ENCODE data around the gene SLC30A5. TPM values are rescaled to one million over a fixed set of nuclear protein-coding genes. Genes with fewer than 3 reads are reported as not detected.
"Not testable (repeated sequence)": the region's sequence is repeated elsewhere in the genome, so short reads cannot be mapped to it uniquely, and the experiment has no call there.

SLC30A5 gene
- total RNA-seq, 1 donor from 2014 or later: 46.4 TPM

DNA sequence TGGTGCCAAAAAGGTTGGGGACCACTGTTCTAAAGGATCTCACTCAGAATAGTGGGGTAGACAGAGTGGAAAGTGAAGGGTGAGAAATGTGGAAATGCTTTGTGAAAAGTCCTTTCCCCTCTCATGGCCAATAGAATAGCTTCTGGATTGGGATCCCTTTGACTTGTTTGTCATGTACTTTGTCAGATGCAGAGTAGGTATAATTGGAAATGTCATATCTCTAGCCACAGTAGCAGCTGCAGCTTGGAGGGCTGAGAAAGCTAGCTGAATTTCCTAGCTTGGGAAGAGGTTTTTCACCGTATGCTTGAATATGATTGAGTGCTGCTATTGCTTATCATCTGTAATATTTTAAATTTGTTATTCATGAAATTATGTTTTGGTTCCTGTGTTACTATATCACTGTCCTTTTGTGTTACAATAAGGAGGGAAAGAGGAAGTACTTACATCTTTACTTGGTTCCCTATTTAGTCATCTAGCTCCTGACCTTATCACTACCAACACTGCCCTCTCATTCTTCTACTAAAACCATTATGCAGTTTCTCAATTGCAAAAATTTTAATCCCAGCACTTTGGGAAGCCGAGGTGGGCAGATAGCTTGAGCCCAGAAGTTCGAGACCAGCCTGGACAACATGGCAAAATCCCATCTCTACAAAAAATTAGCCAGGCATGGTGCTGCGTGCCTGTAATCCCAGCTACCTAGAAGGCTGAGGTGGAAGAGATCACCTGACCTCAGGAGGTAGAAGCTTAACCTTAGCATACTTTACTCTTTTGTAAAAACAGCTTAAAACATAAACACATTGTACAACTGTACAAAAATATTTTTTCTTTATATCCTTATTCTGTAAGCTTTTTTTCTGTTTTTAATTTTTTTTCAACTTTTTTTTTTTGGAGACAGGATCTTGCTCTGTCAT lies 12.4 kb downstream of the SLC30A5 start:
- no peak for DNase-seq

DNA sequence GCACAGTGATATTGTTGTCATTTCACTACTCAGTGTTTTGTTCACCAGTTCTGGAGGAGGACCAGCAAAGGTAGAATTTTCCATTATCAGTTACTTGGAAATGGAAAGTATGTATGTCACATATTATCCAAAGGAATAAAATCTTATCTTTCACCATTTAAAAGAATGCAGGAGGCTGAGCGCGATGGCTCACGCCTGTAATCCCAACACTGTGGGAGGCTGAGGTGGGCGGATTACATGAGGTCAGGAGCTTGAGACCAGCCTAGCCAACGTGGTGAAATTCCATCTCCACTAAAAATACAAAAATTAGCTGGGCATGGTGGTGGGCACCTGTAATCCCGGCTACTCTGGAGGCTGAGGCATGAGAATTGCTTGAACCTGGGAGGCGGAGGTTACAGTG lies 14.6 kb downstream of the SLC30A5 start:
- not testable (repeated sequence) for DNase-seq

DNA sequence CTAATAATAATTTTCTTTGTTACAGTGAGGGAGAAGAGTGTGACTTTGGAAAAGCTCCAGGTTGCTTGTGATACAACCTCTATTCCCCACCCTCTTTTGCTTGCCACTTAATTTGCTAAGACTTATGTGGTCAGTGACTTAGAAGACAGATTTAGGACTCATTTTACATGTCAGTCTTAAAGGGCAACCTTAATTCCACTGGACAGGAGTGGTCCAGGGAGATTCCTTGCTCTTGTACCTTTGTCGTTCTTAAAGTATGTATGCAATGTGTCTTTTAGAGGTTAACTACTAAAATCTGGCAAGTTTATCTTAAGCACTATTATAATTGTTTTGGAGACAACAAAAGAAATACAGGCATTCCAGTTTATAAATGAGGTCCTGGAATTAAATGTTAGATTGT lies 20.0 kb downstream of the SLC30A5 start:
- no peak for DNase-seq

DNA sequence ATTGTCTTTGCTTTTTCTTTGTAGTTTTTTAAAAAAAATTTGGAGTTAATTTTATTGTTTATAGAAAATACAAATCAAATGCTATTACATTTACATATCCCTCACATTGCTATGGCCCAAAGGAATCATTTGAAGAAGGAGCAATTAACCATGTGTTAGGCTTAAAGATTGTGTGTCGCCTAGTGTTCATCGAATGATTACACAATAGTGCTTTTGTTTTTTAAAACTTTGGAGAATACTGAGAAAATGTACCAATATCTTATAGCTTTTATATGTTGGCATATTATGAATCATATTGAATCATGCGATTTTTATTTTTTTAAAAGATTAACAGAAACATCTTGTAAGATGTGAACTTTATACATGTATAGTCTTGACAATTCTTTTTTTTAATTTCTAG lies 21.7 kb downstream of the SLC30A5 start:
- DNase-seq: no peak

DNA sequence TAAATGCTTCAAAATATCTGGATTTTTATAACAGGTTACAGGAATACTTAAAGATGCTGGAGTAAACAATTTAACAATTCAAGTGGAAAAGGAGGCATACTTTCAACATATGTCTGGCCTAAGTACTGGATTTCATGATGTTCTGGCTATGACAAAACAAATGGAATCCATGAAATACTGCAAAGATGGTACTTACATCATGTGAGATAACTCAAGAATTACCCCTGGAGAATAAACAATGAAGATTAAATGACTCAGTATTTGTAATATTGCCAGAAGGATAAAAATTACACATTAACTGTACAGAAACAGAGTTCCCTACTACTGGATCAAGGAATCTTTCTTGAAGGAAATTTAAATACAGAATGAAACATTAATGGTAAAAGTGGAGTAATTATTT lies 35.6 kb downstream of the SLC30A5 start:
- peak; percentile 6 for DNase-seq

DNA sequence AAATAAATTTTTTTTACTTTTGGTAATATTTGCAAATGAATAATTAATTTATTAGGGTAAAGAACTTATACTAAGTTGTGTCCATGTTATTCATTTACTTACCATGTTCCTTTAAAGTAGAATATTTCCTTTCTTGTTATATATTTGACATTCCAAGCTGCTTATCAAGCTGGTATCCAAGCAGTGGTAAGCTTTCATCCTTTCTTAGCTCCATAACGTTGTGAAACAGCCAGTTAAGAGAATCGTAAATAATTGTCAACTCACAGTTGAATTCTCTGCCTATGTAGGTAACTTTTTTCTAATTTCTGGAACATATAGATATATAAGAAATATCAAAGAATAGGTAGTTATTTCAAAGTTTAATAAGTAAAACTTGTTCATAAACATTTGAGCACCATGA lies 36.4 kb downstream of the SLC30A5 start:
- no peak for DNase-seq

DNA sequence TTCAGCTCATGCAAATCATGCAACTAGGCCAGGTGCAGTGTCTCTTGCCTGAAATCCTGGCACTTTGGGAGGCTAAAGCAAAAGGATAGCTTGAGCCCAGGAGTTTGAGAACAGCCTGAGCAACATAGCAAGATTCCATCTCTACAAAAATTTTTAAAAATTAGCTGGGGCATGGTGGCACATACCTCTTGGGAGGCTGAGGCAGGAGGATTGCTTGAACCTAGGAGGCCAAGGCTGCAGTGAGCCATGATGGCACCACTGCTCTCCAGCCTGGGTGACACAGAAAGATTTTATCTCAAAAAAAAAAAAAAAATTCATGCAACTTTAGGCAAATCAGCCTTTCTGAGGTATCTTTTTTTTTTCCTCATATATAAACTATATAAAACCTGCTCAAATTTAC lies 37.5 kb downstream of the SLC30A5 start:
- DNase-seq: no peak

DNA sequence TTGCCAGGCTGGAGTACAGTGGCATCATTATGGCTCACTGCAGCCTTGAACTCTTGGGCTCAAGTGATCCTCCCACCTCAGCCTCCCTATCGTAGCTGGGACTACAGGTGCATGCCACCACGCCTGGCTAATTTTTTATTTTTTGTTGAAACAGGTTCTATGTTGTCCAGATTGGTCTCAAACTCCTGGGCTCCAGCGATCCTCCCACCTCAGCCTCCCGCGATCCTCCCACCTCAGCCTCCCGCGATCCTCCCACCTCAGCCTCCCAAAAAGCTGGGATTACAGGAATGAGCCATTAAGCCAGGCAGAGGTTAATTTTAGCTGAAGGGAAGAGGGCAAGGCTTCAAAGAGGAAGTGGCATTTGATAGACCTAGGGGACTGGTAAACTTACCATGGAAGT lies 40.3 kb downstream of the SLC30A5 start:
- no peak for DNase-seq

DNA sequence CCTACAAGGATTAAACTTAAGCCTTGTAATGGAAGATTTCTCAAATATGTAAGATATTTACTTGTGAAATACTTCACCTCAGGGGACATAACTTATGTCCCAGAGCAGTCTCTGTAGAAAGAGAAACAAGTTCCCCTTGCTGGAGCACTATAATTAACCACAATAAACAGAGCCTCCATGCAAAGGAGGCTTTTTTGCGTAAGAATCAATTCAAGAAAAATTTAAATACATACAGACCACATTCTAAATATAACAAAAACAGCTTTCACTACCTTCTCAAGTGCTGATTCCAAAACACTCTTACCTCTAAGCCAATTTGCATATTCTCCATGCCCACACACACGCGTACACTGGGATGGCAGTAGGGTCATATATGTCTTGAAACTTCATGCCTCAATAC lies 42.5 kb downstream of the SLC30A5 start:
- DNase-seq: no peak

DNA sequence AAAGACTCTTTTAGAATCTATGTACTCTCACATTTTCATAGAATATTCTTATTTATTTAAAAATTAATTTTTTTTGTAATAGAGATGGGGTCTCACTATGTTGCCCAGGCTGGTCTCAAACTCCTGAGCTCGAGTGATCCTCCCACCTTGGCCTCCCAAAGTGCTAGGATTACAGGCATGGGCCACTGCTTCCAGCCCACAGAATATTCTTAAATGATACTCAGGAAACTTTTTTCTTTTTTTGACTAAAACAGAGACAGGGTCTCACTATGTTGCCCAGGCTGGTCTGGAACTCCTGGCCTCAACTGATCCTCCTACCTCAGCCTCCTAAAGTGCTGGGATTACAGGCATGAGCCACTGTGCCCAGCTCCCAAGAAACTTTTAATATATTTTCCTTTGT lies 43.4 kb downstream of the SLC30A5 start:
- not testable (repeated sequence) for DNase-seq

DNA sequence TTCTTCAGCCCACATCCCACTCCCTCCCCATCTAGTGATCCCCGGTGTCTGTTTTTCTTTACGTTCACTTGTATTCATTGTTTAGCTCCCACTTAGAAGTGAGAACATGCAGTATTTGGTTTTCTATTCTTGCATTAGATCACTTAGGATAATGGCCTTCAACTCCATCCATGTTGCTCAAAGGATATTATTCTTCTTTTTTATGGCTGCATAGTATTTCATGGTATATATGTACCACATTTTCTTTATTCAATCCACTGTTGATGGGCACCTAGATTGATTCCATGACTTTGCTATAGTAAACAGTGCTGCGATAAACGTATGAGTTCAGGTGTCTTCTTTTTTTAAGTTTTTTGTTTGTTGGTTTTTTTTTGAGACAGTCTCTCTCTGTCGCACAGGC lies 44.0 kb downstream of the SLC30A5 start:
- no peak for DNase-seq

DNA sequence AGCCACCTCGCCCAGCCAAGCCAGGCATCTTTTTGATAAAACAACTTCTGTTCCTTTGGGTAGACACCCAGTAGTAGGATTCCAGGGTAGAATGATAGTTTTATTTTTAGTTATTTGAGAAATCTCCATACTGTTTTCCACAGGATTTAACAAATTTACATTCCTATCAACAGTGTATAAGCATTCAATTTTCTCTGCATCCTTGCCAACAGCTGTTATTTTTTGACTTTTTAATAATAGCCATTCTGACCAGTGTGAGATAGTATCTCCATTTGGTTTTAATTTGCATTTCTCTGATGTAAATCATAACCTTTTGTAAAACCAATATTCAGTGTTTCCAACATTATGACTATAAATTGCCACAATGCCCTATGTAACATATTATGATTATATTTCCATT lies 45.0 kb downstream of the SLC30A5 start:
- no peak for DNase-seq

DNA sequence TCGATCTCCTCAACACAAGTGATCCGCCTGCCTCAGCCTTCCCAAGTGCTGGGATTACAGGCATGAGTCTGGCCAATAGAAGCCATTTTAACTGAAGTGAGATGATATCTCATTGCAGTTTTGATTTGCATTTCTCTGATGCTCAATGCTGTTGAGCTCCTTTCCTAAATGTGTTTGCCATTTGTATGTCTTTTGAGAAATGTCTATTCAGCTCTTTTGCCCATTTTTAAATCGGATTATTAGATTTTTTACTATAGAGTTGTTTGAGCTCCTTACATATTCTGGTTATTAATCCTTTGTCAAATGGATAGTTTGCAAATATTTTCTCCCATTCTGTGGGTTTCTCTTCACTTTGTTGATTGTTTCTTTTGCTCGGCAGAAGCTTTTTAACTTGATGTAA lies 46.4 kb downstream of the SLC30A5 start:
- not testable (repeated sequence) for DNase-seq

DNA sequence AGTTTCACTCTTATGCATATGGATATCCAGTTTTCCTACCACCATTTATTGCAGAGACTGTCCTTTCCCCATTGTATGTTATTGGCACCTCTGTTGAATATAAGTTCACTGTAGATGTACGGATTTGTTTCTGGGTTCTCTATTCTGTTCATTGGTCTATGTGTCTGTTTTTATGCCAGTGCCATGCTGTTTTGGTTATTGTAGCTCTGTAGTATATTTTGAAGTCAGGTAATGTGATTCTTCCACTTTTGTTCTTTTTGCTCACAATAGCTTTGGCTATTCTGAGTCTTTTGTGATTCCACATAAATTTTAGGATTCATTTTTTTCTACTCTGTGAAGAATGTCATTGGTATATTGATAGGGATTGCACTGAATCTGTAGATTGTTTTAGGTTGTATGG lies 47.0 kb downstream of the SLC30A5 start:
- DNase-seq: no peak

DNA sequence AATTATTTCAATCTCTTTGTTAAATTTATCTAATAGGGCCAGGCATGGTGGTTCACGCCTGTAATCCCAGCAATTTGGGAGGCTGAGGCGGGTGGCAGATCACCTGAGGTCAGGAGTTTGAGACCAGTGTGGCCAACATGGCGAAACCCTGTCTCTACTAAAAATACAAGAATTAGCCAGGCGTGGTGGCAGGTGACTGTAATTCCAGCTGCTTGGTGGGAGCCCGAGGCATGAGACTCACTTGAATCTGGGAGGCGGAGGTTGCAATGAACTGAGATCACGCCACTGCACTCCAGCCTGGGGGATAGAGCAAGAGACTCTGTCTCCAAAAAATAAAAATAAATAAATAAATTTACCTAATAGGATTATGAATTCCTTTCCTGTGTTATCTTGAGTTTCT lies 54.8 kb downstream of the SLC30A5 start:
- DNase-seq: not testable (repeated sequence)

DNA sequence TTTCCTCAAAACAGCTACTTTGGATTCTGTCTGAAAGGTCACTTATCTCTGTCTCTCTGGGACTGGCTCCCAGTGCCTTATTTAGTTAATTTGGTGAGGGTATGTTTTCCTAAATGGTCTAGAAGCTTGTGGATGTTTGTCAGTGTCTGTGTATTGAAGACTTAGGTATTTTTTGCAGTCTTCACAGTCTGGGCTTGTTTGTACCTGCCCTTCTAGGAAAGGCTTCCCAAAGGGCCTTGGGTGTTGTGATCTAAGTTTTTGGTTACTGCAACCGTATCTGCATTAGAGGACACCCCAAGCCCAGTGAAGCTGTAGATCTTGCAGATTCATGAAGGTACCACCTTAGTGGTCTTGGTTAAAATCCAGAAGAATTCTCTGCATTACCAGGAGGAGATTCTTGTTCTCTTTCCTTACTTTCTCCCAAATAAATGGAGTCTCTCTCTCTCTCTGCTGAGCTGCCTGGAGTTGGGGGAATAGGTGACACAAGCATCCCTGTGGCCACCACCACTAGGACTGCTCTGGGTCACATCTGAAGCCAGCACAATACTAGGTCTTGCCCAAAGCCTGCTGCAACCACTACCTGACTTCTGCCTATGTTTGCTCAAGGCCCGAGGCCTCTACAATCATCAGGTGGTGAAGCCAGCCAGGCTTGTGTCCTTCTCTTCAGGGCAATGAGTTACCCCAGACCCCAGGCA lies 55.3 kb downstream of the SLC30A5 start:
- DNase-seq: no peak

DNA sequence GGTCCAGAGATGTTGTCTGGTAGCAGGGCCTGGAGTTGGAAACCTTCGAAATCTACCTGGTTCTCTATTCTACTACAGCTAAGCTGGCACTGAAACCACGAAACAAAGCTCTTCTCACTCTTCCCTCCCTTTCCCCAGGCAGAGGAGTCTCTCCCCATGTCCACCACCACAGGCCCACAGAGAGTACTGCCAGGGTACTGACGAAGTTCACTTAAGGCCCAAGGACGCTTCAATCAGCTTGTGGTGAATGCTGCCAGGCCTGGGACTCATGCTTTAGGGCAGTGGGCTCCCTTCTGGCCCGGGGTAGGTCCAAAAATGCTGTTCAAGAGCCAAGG lies 55.8 kb downstream of the SLC30A5 start:
- no peak for DNase-seq

DNA sequence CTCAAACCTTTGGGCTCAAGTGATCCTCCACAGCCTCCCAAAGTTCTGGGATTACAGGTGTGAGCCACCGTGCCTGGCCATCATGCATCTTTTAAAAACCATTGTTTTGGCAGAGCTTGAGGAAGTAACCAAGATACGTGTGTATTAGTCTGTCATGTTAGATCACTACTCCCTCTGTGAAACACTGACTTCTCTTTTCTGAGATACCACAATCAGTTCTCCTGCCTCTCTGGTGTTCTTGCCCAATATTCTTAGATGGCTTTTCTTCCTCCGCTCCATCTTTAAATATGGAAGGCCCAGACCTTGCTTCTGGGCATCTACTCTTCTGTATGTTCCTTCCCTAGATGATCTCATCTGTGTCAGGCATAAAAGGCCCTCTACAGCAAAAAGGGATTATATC lies 58.9 kb downstream of the SLC30A5 start:
- DNase-seq: no peak

DNA sequence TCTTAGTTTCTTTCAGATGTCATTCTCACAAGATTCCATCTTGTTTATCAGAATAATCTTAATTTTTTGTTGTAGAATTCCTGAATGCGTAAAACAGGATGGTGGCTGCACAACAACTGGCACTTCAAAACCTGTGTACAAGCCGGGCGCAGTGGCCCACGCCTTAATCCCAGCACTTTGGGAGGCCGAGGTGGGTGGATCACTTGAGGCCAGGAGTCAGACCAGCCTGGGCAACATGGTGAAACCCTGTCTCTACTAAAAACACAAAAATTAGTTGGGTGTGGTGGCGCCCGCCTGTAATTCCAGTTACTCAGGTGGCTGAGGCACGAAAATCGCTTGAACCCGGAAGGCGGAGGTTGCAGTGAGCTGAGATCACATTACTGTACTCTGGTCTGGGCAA lies 62.6 kb downstream of the SLC30A5 start:
- DNase-seq: no peak

DNA sequence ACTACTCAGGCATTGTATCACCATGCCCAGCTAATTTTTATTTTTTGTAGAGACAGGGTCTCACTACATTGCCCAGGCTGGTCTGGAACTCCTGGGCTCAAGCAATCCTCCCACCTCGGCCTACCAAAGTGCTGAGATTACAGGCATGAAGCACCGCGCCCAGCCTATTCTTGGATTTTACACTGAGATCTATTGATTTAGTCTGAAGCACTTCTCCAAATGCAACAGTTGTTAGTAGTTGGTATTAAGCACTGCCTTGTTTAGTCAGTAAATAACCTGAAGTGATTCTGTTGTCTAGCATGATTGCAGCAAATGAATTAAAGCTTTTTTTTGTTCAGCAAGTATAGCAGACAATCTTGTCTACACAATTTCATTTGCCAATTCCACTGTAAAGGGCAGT lies 64.2 kb downstream of the SLC30A5 start:
- DNase-seq: no peak

DNA sequence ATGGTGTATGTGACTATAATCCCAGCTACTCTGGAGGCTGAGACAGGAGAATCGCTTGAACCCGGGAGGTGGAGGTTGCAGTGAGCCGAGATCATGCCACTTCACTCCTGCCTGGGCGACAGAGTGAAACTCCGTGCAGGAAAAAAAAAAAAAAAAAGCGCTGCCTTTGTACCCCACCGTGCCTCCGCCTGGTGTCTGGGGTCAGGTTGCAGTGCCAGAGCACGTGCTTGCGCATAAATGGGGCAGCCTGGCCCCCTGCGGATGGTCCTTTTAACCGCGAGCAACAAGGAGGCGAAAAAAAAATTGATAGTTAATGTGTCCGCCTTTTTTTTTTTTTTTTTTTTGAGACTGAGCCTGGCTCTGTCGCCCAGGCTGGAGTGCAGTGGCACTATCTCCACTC lies 66.8 kb downstream of the SLC30A5 start:
- no peak for DNase-seq

DNA sequence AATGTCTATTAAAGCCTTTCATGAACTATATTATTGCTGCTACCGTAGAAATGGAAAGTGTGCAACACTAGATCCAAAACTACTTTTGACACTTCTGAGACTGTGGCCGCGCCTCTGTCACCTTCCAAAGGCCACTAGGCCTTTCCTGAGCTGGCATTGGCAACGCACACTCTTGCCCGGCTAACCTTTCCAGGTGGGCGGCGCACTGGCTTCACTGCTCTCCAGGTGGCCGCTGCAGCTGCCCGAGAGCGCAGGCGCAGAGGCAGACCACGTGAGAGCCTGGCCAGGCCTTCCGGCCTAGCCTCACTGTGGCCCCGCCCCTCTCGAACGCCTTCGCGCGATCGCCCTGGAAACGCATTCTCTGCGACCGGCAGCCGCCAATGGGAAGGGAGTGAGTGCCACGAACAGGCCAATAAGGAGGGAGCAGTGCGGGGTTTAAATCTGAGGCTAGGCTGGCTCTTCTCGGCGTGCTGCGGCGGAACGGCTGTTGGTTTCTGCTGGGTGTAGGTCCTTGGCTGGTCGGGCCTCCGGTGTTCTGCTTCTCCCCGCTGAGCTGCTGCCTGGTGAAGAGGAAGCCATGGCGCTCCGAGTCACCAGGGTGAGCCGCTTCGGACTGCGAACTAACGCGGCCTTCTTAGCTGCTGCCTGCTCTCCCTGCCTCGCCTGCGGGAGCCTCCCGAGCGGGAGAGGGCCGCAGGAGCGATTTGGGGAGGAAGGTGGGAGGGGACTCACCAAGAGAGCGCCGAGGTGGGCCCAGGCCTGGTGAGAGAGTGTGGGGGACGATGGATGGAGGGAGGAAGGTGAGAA lies 73.1 kb downstream of the SLC30A5 start, which contains the start of gene CCNB1:
Gene CCNB1, plus strand, starts transcription at position 465 of the 807 bp plus-strand sequence. Its CDS starts 113 bp downstream, at position 578.
- peak; percentile 99 for DNase-seq

DNA sequence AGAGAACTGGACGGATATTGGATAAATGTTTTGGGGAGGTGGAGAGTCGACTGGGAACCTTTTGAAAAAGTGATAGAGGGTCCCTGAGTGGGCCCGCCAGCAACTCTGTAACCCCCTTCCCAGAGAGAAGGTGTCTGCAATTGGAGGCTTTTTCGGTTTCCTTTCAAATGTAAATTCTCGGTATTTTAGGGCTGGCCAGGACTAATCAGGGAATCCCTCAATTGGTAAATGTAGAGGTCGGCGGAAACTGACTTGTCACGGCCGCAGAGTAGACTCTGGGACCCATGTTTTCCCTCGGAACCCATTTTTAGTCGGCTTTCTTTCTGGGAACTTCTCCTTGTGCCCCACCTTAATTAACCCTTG lies 73.7 kb downstream of the SLC30A5 start:
- DNase-seq: peak; percentile 8
